ENCODE measurements around the gene DMC1.

DMC1 gene

GRCh38 chr22:38523479-38523878 lies 46.5 kb downstream of the DMC1 start:
- H3K14ac ChIP-seq (ENCODE audit: low read length): no peak overlapping the region
- H3K27ac ChIP-seq (ENCODE audit: low read depth, low read length): no peak overlapping the region
- no peak overlapping the region for H3K23ac ChIP-seq (ENCODE audit: low read length)
- no peaks in the 10 kb centered on the region for H3K36me3 ChIP-seq (ENCODE audit: control insufficient read depth in 1 of 2, insufficient read depth in 2 of 2, low read length in 2 of 2)
- H3K79me1 ChIP-seq (ENCODE audit: low read length): no peaks in the 10 kb centered on the region
- H3K27me3 ChIP-seq (ENCODE audit: insufficient read depth, low read length): no peaks in the 10 kb centered on the region
- H4K8ac ChIP-seq (ENCODE audit: low read depth, low read length): no peak overlapping the region
- no peak overlapping the region for H3K4me2 ChIP-seq (ENCODE audit: low read length)
- no peak overlapping the region for H3K9ac ChIP-seq (ENCODE audit: low read length)
- no peaks in the 10 kb centered on the region for H3K4me1 ChIP-seq (ENCODE audit: control insufficient read depth in 1 of 2, insufficient read depth in 2 of 2, low read length in 2 of 2)
- DNase-seq: no peak
- no peak overlapping the region for H2BK12ac ChIP-seq (ENCODE audit: low read length)
- no peak overlapping the region for H3K4ac ChIP-seq (ENCODE audit: low read depth, low read length)
- H3K4me3 ChIP-seq (ENCODE audit: low read depth, low read length): no peak overlapping the region
- H2AFZ ChIP-seq (ENCODE audit: insufficient read depth, low read length, poor library complexity): no peak overlapping the region
- H3K9me3 ChIP-seq (ENCODE audit: insufficient read depth, low read depth, low read length): no peaks in the 10 kb centered on the region
- no CpG with 5 or more reads among the region's 5 CpGs for WGBS (ENCODE audit: extremely low coverage, insufficient coverage, insufficient read length)
- no peak overlapping the region for H2BK5ac ChIP-seq (ENCODE audit: low read depth, low read length, poor library complexity)
- no peak overlapping the region for H4K12ac ChIP-seq (ENCODE audit: low read depth, low read length)
- H3K79me2 ChIP-seq (ENCODE audit: control insufficient read depth, insufficient read depth, low read length, poor library complexity): no peaks in the 10 kb centered on the region
- no peak overlapping the region for H2BK120ac ChIP-seq (ENCODE audit: insufficient read depth, low read length, poor library complexity)
- H4K91ac ChIP-seq (ENCODE audit: low read depth, low read length): no peak overlapping the region
- no peak overlapping the region for H2AK5ac ChIP-seq (ENCODE audit: low read length)
- no peak overlapping the region for H3K18ac ChIP-seq (ENCODE audit: low read length)

- Histone ChIP-seq H2AFZ (ENCODE audit: insufficient read depth, low read length, poor library complexity) (no peak overlapping the region), H3K23ac (ENCODE audit: low read length) (no peak overlapping the region), H4K12ac (ENCODE audit: low read depth, low read length) (no peak overlapping the region), H3K27me3 (ENCODE audit: insufficient read depth, low read length) (no peaks in the 10 kb centered on the region), H2BK120ac (ENCODE audit: insufficient read depth, low read length, poor library complexity) (no peak overlapping the region), H4K8ac (ENCODE audit: low read depth, low read length) (no peak overlapping the region), H3K27ac (ENCODE audit: low read depth, low read length) (no peak overlapping the region), H3K4ac (ENCODE audit: low read depth, low read length) (no peak overlapping the region), H3K36me3 (ENCODE audit: control insufficient read depth in 1 of 2, insufficient read depth in 2 of 2, low read length in 2 of 2) (no peaks in the 10 kb centered on the region), H3K4me3 (ENCODE audit: low read depth, low read length) (no peak overlapping the region), H3K18ac (ENCODE audit: low read length) (no peak overlapping the region), H3K9me3 (ENCODE audit: insufficient read depth, low read depth, low read length) (no peaks in the 10 kb centered on the region), H3K79me2 (ENCODE audit: control insufficient read depth, insufficient read depth, low read length, poor library complexity) (no peaks in the 10 kb centered on the region), H3K79me1 (ENCODE audit: low read length) (no peaks in the 10 kb centered on the region), H3K4me2 (ENCODE audit: low read length) (no peak overlapping the region), H3K4me1 (ENCODE audit: control insufficient read depth in 1 of 2, insufficient read depth in 2 of 2, low read length in 2 of 2) (no peaks in the 10 kb centered on the region), H2BK5ac (ENCODE audit: low read depth, low read length, poor library complexity) (no peak overlapping the region), H2BK12ac (ENCODE audit: low read length) (no peak overlapping the region), H4K91ac (ENCODE audit: low read depth, low read length) (no peak overlapping the region), H3K14ac (ENCODE audit: low read length) (no peak overlapping the region), H2AK5ac (ENCODE audit: low read length) (no peak overlapping the region), H3K9ac (ENCODE audit: low read length) (no peak overlapping the region)
- WGBS (ENCODE audit: extremely low coverage, insufficient coverage, insufficient read length): no CpG with 5 or more reads among the region's 3 CpGs
- no peak for DNase-seq
These were observed 47.0 kb downstream of the DMC1 start for GRCh38 chr22:38523029-38523428.

- no CpG with 5 or more reads among the region's 2 CpGs for WGBS (ENCODE audit: extremely low coverage, insufficient coverage, insufficient read length)
These were observed 50.3 kb downstream of the DMC1 start for GRCh38 chr22:38519453-38520250.

GRCh38 chr22:38518620-38519019 lies 51.4 kb downstream of the DMC1 start:
- DNase-seq: no peak
- Histone ChIP-seq H3K4me2 (ENCODE audit: low read length) (no peak overlapping the region), H3K4me1 (ENCODE audit: control insufficient read depth in 1 of 2, insufficient read depth in 2 of 2, low read length in 2 of 2) (peaks cover 0 to 2% of the 10 kb centered on the region in 2 experiments), H3K79me2 (ENCODE audit: control insufficient read depth, insufficient read depth, low read length, poor library complexity) (no peaks in the 10 kb centered on the region), H4K91ac (ENCODE audit: low read depth, low read length) (no peak overlapping the region), H3K4ac (ENCODE audit: low read depth, low read length) (no peak overlapping the region), H3K4me3 (ENCODE audit: low read depth, low read length) (no peak overlapping the region), H3K18ac (ENCODE audit: low read length) (no peak overlapping the region), H2BK120ac (ENCODE audit: insufficient read depth, low read length, poor library complexity) (no peak overlapping the region), H3K27me3 (ENCODE audit: insufficient read depth, low read length) (no peaks in the 10 kb centered on the region), H3K14ac (ENCODE audit: low read length) (no peak overlapping the region), H3K9ac (ENCODE audit: low read length) (no peak overlapping the region), H2AFZ (ENCODE audit: insufficient read depth, low read length, poor library complexity) (no peak overlapping the region), H3K27ac (ENCODE audit: low read depth, low read length) (no peak overlapping the region), H2BK5ac (ENCODE audit: low read depth, low read length, poor library complexity) (no peak overlapping the region), H3K23ac (ENCODE audit: low read length) (no peak overlapping the region), H2AK5ac (ENCODE audit: low read length) (no peak overlapping the region), H3K36me3 (ENCODE audit: control insufficient read depth in 1 of 2, insufficient read depth in 2 of 2, low read length in 2 of 2) (no peaks in the 10 kb centered on the region), H3K9me3 (ENCODE audit: insufficient read depth, low read depth, low read length) (no peaks in the 10 kb centered on the region), H4K8ac (ENCODE audit: low read depth, low read length) (no peak overlapping the region), H2BK12ac (ENCODE audit: low read length) (no peak overlapping the region), H3K79me1 (ENCODE audit: low read length) (no peaks in the 10 kb centered on the region), H4K12ac (ENCODE audit: low read depth, low read length) (no peak overlapping the region)
- WGBS (ENCODE audit: extremely low coverage, insufficient coverage, insufficient read length): no CpG with 5 or more reads among the region's 4 CpGs

More at GRCh38 chr22:38519453-38520250, 50.3 kb downstream of the DMC1 start:
- no peaks in the 10 kb centered on the region for H3K79me1 ChIP-seq (ENCODE audit: low read length)
- H2BK12ac ChIP-seq (ENCODE audit: low read length): no peak overlapping the region
- no peak overlapping the region for H3K14ac ChIP-seq (ENCODE audit: low read length)
- H3K79me2 ChIP-seq (ENCODE audit: control insufficient read depth, insufficient read depth, low read length, poor library complexity): no peaks in the 10 kb centered on the region
- H3K18ac ChIP-seq (ENCODE audit: low read length): no peak overlapping the region
- H2AFZ ChIP-seq (ENCODE audit: insufficient read depth, low read length, poor library complexity): no peak overlapping the region
- no peak overlapping the region for H3K4me2 ChIP-seq (ENCODE audit: low read length)
- no peak overlapping the region for H3K9ac ChIP-seq (ENCODE audit: low read length)
- no peak for DNase-seq
- no peak overlapping the region for H3K4me3 ChIP-seq (ENCODE audit: low read depth, low read length)
- H3K9me3 ChIP-seq (ENCODE audit: insufficient read depth, low read depth, low read length): no peaks in the 10 kb centered on the region
- no peaks in the 10 kb centered on the region for H3K36me3 ChIP-seq (ENCODE audit: control insufficient read depth in 1 of 2, insufficient read depth in 2 of 2, low read length in 2 of 2)
- H3K27ac ChIP-seq (ENCODE audit: low read depth, low read length): no peak overlapping the region
- no peak overlapping the region for H2BK5ac ChIP-seq (ENCODE audit: low read depth, low read length, poor library complexity)
- H4K12ac ChIP-seq (ENCODE audit: low read depth, low read length): no peak overlapping the region
- H3K4ac ChIP-seq (ENCODE audit: low read depth, low read length): no peak overlapping the region
- no peaks in the 10 kb centered on the region for H3K4me1 ChIP-seq (ENCODE audit: control insufficient read depth in 1 of 2, insufficient read depth in 2 of 2, low read length in 2 of 2)
- no peak overlapping the region for H3K23ac ChIP-seq (ENCODE audit: low read length)
- no peaks in the 10 kb centered on the region for H3K27me3 ChIP-seq (ENCODE audit: insufficient read depth, low read length)
- H4K8ac ChIP-seq (ENCODE audit: low read depth, low read length): no peak overlapping the region
- no peak overlapping the region for H2BK120ac ChIP-seq (ENCODE audit: insufficient read depth, low read length, poor library complexity)
- H2AK5ac ChIP-seq (ENCODE audit: low read length): no peak overlapping the region
- no peak overlapping the region for H4K91ac ChIP-seq (ENCODE audit: low read depth, low read length)

Data from trophoblast cell (in vitro differentiated cells and primary cell).